Pancreas (tissue), 10 donors: ENCODE measurements around the gene DNAJC1. TPM values are rescaled to one million over a fixed set of nuclear protein-coding genes. Genes with fewer than 3 reads are reported as not detected.

Experiments
- ATAC-seq, 4 donors: fragments of 200-7000 bp; cut with Tn5 transposase; one replicate each; pipeline versions ENCODE4 v1.8.0 to v1.9.1; 2020; ENCODE audit warnings: mild to moderate bottlenecking in 4 of 4, moderate library complexity in 4 of 4
- DNase-seq, 6 donors: peaks; one replicate each; pipeline ENCODE4 v3.0.0-alpha.2; 2020
- FAIRE-seq: peaks from 2 replicates; lab custom pipeline; 2012; peaks lifted over from hg19 to GRCh38; lab: Jason Lieb, UNC
- H3K27ac ChIP-seq, 4 donors: fragments of 200-600 bp; sonication (generic); 1 replicate in 3 of 4; 2 replicates in 1 of 4; pipeline versions ENCODE4 v1.5.0 to v1.8.0; 2020
- H3K27me3 ChIP-seq, 4 donors: fragments of 200-600 bp; one replicate each; pipeline ENCODE4 v1.8.0; 2021
- H3K36me3 ChIP-seq, 3 donors: fragments of 200-600 bp; sonication (generic) in 1 of 3; one replicate each; pipeline versions ENCODE4 v1.5.0 to v1.8.0; 2020 to 2021
- H3K4me1 ChIP-seq, 3 donors: fragments of 200-600 bp; one replicate each; pipeline ENCODE4 v1.8.0; 2021
- H3K4me3 ChIP-seq, 4 donors: fragments of 200-600 bp; sonication (generic) in 2 of 4; one replicate each; pipeline versions ENCODE4 v1.5.0 to v1.8.0; 2020 to 2021
- H3K9me3 ChIP-seq, 4 donors: fragments of 200-600 bp; one replicate each; pipeline ENCODE4 v1.8.0; 2021
- WGBS, 2 donors: extraction: QIAGEN DNeasy Blood & Tissue Kit; methylation state at CpG; one replicate each; pipeline ENCODE4 v1.1.7; 2013; 5-methylcytosine and 5-hydroxymethylcytosine counted together
- intact Hi-C, 3 donors: fragments of 100-400 bp; cut with DNase I; formaldehyde crosslinking; loops; one replicate each; pipeline versions ENCODE4 v1.11.1 to v1.14.2; 2022
- polyA plus RNA-seq, 2 donors: library from polyadenylated mRNA; stranded (reverse); fragments of 200-250 nt; gene quantifications; one replicate each; pipeline ENCODE4 v1.2.3, GENCODE V29; 2013
- total RNA-seq, 6 donors: library from RNA; stranded (reverse); fragmentation: NEBNext Ultra II Directional in 4 of 6; extraction: Animal tissue kit (Norgen Biotek cat#: 25700) in 4 of 6; gene quantifications; one replicate each; pipeline versions ENCODE4 v1.2.1 to v1.2.4, GENCODE V29; 2021 to 2023
- TF ChIP-seq, protein P1 (sequence below), 4 donors: fragments of 200-600 bp; sonication (generic) in 3 of 4; IDR thresholded peaks; one replicate each; pipeline versions ENCODE4 v1.5.0 to v1.8.0; 2021; ENCODE audit warnings: antibody characterized with exemption in 4 of 4
- donor health status: healthy with polysubstance abuse.
- donor health status: DM: no; HTN: no; CAD: no; lungs with moderate emphysema.
- donor health status: DM: no; HTN: no; CAD: no.
- donor health status: control.
- donor health status: control.
- donor health status: Bipolar disorder and iron deficiency.
- donor health status: DM: yes; HTN: yes; CAD: no.
- donor health status: DM: no; HTN: no; CAD: no.
- donor health status: DM: no; HTN: no; CAD: no.
- donor health status: DM: yes; HTN: yes; CAD: no.

DNAJC1 gene
- total and polyA plus RNA-seq, 8 donors: 16.7 to 30.7 (median 22.7) TPM

DNA sequence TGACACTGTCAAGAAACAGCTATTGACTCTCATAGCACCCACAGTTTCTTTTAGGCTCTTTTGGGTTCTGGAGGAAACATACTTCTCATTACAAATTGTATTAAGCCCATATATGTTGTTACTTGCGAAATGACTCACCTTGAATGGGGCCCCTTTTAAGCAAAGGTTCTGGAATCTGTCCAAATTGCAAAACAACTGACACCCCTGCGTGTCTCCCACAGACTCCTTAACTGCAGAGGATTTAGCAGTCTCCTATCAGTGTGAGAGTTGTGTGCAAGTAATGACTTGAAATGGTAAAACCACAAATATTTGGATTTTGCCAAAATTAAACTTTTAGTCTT lies 192.3 kb downstream of the DNAJC1 start:
- TF ChIP-seq, protein P1, sequence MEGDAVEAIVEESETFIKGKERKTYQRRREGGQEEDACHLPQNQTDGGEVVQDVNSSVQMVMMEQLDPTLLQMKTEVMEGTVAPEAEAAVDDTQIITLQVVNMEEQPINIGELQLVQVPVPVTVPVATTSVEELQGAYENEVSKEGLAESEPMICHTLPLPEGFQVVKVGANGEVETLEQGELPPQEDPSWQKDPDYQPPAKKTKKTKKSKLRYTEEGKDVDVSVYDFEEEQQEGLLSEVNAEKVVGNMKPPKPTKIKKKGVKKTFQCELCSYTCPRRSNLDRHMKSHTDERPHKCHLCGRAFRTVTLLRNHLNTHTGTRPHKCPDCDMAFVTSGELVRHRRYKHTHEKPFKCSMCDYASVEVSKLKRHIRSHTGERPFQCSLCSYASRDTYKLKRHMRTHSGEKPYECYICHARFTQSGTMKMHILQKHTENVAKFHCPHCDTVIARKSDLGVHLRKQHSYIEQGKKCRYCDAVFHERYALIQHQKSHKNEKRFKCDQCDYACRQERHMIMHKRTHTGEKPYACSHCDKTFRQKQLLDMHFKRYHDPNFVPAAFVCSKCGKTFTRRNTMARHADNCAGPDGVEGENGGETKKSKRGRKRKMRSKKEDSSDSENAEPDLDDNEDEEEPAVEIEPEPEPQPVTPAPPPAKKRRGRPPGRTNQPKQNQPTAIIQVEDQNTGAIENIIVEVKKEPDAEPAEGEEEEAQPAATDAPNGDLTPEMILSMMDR (IDR thresholded peaks at IDR 0.05): no peak
- WGBS, 2 donors: 89 to 92% methylated on average over 2 of the region's 2 CpGs
- no peaks in the 10 kb centered on the region for H3K27me3 ChIP-seq
- H3K4me1 ChIP-seq: no peaks in the 10 kb centered on the region
- no peak for DNase-seq
- no peaks in the 10 kb centered on the region for H3K36me3 ChIP-seq
- no peak overlapping the region for H3K27ac ChIP-seq
- H3K4me3 ChIP-seq: no peak overlapping the region
- no peak for FAIRE-seq
- no peaks in the 10 kb centered on the region for H3K9me3 ChIP-seq
- intact Hi-C loops: no loop called here
- no peak for ATAC-seq

DNA sequence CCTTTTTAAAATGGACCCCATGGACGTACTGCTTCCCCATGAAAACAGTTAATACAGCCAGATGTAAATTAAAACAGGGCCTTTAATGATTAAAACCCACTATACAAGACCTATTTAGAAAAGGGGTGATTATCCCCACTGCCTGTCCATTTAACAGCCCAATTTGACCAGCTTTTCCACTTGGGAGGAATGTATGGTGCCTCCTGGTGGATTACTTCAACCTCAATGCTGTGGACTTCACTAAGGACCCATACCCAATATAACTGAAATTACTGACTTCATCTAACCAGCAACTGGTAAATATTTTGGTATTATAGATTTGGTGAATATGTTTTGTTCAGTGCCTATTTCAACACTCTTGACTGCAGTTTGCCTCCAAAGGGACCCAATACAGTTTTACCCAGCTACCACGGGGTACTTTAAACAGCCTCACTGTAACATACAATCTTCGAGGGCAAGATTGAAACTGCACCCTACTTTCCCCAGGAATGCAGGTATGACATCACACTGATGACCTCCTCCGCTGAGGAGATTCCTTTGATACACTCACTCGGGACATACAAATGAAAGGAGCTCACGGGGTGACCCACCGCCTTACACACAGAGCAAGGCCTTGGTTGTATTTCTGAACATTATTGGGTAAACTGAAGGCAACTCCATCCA lies 192.8 kb downstream of the DNAJC1 start:
- intact Hi-C loops: no loop called here
- no peak overlapping the region for H3K27ac ChIP-seq
- FAIRE-seq (no peak), ATAC-seq (no peak), DNase-seq (no peak)
- H3K4me3 ChIP-seq: no peak overlapping the region
- TF ChIP-seq, protein P1 (IDR thresholded peaks at IDR 0.05): no peak
- no peaks in the 10 kb centered on the region for H3K27me3 ChIP-seq
- H3K4me1 ChIP-seq: no peaks in the 10 kb centered on the region
- no peaks in the 10 kb centered on the region for H3K9me3 ChIP-seq
- 98% methylated on average over 7 of the region's 7 CpGs for WGBS, 2 donors
- H3K36me3 ChIP-seq: no peaks in the 10 kb centered on the region

DNA sequence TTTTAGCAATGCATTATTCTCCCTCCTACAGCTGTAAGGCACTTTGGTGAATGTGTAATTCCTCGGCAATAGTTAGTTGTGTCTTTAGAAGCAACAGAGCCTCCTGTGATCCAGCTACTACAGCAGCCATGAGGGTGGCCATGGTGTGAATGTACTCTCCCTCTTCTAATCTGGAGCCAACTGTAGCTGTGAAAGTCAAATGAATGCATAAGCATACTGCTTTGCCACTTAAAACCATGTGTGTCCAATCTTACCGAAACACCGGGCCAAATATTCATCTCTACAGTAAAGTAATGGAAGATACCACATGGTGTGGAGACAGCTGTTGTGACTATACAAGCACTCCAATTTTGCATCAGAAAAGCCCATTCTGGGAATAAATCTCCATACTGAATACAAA lies 195.0 kb downstream of the DNAJC1 start:
- ATAC-seq (no peak), FAIRE-seq (no peak)

DNA sequence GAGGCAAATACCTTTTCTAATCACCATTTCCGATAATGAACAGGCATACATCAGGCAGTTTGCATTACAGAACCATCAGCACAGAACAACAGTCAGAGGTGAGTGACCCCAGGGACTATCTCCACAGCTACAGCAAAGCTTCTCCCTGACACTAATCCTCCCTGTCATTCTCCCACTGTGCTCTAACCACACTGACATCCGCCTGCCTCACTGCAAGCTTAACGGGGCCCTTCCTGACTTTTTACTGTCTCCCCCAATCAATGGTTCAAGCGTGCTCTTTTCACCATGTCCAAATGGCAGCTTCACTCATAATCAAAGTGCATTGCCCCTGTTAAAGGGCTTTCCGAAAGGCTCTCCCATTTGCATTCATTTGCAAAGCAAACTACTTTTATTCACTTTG lies 196.3 kb downstream of the DNAJC1 start:
- intact Hi-C loops: no loop called here
- no peak overlapping the region for H3K4me3 ChIP-seq
- H3K27me3 ChIP-seq: no peaks in the 10 kb centered on the region
- WGBS, 2 donors: 81 to 84% methylated on average over 5 of the region's 5 CpGs
- H3K36me3 ChIP-seq: no peaks in the 10 kb centered on the region
- H3K4me1 ChIP-seq: no peaks in the 10 kb centered on the region
- H3K27ac ChIP-seq: no peak overlapping the region
- FAIRE-seq (no peak), DNase-seq (no peak), ATAC-seq (no peak)
- no peaks in the 10 kb centered on the region for H3K9me3 ChIP-seq
- TF ChIP-seq, protein P1 (IDR thresholded peaks at IDR 0.05): no peak

More for the DNA sequence above, 195.0 kb downstream of the DNAJC1 start:
- intact Hi-C loops: no loop called here
- no peak overlapping the region for H3K4me3 ChIP-seq
- no peak for DNase-seq
- TF ChIP-seq, protein P1 (IDR thresholded peaks at IDR 0.05): no peak
- no peaks in the 10 kb centered on the region for H3K36me3 ChIP-seq
- no peaks in the 10 kb centered on the region for H3K27me3 ChIP-seq
- 93 to 97% methylated on average over 3 of the region's 3 CpGs for WGBS, 2 donors
- no peaks in the 10 kb centered on the region for H3K9me3 ChIP-seq
- no peaks in the 10 kb centered on the region for H3K4me1 ChIP-seq
- no peak overlapping the region for H3K27ac ChIP-seq

DNA sequence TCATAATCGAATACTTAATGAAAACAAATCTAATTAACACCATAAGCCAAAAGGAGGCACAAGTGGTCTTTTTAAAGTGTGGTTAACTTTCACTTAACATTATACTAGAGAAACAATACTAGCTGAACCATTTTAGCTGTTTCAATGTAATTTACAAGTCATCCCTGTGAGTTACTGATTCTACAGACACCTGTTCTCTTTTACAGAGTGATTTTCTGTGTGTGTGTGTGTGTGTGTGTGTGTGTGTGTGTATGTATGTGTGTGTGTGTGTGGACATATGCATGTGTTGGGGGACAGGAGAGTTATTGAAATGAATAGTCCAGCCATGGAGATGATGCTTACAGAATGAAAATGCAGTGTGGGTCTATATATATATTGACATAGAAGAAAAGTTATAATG lies 200.2 kb downstream of the DNAJC1 start:
- Histone ChIP-seq H3K27ac (no peak overlapping the region), H3K9me3 (no peaks in the 10 kb centered on the region), H3K27me3 (no peaks in the 10 kb centered on the region), H3K4me3 (no peak overlapping the region), H3K4me1 (no peaks in the 10 kb centered on the region), H3K36me3 (no peaks in the 10 kb centered on the region)
- no peak for FAIRE-seq
- no peak for ATAC-seq
- DNase-seq: no peak
- intact Hi-C loops: no loop called here
- TF ChIP-seq, protein P1 (IDR thresholded peaks at IDR 0.05): no peak
- WGBS, 2 donors: 38 to 50% methylated on average over 1 of the region's 1 CpG
